Measurements from ENCODE around the gene ANGPTL8.

Gene ANGPTL8

DNA sequence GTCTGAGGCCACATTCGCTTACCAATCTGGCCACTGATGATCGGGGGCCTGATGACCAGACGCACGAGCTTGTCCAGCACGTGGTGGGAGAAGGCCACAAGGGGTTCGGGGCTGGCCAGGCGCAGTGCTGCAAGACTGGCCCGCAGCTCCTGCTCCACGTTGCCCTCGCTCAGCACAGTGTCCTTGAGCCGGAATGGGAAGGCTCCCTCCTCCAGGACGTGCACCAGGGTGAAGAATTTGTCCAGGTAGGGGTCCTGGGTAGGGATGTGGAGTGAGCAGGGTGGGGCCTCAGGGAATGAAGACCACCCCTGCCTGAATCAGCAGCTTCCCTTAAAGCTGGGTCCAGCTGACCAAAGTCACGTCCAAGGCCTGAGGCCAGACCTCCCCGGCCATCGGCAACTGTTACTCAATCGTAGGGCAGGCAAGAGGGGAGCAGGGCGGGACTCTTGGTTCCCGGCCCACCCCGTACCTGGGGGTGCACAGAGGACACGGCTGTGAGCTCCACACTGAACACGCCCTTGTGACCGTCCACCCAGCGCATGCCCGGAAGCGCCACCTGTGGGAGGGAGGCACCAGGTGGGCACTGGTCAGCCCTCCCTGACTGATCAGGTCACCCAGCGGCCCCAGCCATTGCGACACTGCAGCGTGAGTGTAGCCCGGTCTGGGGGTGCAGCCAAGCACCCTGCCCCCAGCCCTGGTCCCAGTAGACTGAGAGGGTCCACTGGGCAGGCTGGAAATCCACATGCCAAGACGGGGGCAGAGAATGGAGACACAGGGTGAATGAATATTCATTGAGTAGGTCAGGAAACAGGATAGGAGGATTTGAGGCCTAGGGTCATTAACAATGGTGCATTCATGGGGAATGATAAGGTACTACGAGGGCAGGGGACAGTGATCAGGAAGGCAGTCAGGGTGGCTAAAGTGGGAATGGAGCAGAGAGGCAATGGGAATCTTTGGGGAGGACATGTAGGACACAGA is 2.8 kb upstream of the ANGPTL8 start:
- DNase-seq (ENCODE audit: low spot score) = no peak

DNA sequence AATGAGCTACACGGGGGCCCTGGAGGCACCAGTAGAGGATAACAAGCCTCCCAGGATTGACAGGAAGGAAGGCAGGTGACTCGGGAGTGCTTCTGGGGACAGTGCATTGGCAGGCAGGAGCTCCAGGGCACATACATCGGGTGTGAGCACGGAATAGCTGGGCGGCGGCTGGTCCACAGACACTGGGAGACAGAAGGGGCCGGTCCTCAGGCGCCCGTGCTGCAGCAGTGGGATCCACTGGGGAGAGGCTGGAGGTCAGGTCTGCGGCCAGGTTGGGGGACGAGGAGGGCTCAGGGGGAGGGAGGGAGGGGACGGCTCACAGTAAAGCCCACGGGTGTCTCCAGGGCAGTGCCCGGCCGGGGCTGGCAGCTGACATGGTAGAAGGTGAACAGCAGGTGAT is 2.1 kb upstream of the ANGPTL8 start:
- DNase-seq (ENCODE audit: low spot score) = no peak

DNA sequence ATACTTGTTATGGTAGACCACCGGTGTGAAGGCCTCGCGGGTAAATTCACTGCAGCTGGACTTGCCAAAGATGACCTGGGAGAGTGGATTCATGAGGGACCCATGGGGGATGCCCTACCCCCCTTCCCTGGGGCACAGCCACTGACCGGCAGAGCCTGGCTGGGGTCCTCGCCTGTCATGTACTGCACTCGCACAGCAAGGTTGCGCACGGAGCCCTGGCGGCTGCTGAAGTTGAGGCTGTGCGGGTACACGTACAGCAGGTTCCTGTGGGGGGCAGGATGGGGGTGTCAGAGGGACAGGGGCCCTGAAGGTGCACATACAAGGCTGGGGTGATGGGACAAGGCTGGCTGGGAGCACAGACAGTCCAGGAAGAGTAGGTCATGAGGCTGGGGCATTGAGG is 1.4 kb upstream of the ANGPTL8 start:
- no peak for DNase-seq (ENCODE audit: low spot score)

DNA sequence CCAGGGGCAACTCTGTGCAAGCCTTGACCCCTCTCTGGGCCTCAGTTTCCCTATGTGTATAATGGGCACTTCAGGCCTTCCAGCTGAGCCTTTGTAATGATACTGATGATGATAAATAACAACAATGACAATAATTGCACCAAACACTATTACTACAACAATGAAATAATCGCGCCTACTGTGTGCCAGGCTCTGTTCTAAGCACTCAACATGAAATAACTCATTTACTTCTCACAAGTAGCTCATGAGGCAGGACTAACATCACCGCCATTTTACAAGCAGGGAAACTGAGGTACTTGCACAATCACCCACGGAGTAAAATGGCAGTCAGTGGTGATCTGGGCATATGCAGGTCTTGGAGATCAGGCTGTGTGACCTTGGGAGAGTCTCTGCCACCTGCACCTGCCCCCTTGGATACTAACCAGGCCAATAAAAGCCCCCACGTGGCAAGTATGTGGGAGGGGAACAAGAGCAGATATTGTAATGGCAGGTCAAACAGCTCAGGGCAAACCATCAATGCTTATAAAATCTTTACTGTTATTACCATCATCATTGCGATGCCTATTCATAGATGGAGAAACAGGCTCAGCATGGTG is 540 bp upstream of the ANGPTL8 start:
- DNase-seq (ENCODE audit: low spot score) = no peak

DNA sequence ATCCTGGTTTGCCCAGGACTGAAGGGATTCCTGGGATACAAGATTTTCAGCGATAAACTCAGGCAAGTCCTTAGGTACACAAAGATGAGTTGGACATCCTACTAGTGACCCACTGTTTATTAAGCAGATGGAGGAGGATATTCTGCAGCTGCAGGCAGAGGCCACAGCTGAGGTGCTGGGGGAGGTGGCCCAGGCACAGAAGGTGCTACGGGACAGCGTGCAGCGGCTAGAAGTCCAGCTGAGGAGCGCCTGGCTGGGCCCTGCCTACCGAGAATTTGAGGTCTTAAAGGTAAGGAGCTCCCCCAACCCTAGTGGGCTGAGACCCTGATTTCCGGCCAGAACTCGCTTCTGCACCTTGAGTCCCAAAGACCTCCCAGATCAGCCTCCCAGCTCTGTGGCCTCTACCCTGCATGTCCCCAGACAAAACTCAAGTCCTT is 607 bp downstream of the ANGPTL8 start:
- no peak for DNase-seq (ENCODE audit: low spot score)

DNA sequence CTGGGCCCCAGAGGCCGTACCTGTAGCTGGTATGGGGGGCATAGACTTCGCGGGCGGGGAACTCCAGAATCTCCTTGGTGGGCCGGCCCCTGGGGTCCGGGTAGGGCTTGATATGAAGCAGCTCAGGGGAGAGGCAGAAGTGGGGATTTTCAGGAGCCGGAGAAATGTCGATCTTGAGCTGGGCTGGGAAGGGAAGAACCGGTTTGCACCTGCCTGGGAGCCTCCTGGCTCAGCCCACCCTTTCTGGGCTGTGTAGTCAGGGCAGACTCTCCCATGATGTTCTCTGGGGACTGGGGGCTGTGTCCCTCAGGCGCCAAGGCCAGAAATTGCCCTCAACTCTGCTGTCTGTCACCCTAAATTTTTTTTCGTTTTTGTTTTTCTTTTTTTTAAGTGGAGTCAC is 2.6 kb downstream of the ANGPTL8 start:
- no peak for DNase-seq (ENCODE audit: low spot score)

DNA sequence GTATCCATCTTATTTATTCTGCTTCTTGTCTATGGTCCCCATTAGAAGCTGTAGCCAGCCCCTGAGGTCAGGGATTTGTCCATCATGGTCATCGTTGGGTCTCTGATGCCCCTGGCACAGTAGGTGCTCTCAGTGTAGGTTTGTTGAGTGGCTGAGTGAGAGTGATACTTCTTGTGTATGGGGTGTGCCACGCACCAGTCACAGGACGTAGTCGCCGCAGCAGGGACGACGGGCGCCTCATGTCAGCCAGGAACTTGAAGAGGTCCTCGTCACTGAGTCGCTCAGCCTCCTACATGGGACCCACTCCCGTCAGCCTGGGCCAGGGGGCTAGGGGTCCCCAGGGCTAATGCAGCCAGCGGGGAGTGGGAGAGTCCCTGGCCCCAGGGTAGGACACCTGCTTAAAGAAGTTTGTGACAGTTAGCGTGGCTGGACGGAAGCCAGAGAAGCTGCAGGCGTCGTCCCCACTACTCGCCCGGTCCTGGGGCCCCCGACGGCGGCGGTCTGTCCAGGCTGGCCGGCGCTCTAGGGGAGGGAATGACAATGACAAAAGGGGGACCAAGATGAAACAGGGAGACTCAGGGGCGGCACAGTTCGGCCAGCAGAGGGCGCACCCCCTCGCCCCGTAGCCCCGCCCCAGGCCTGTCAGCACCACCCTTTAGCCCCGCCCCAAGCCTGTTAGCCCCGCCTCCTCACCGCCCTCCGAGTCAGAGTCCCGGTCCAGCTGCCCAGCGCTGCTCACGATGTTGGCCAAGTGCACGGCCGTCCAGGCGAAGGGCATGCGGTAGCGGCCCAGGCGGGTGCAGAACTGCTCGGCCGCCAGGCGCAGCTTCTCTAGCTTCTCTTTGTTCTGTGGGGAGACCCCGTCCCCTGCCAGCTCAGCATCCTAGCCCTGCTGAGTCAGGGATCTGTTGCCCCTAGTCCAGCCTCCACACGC is 3.7 kb downstream of the ANGPTL8 start:
- DNase-seq (ENCODE audit: low spot score) = peak; percentile 86

DNA sequence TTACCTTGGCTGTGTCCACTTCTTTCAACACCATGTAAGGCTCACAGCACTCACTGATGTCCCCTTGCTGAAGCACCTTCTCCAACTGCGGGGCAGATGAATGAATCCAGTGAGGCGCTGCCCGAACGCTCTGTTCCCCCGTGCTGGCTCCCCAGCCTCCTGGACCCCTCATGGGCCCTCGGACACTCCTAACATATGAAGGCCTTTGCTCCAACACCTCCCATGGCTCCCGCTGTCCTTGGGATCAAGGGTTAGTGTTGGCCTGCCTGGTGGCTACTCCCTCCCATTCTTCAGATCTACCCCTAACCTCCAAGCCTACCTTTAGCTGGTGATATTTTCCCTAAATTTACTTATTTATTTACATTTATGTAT is 4.4 kb downstream of the ANGPTL8 start:
- no peak for DNase-seq (ENCODE audit: low spot score)

DNA sequence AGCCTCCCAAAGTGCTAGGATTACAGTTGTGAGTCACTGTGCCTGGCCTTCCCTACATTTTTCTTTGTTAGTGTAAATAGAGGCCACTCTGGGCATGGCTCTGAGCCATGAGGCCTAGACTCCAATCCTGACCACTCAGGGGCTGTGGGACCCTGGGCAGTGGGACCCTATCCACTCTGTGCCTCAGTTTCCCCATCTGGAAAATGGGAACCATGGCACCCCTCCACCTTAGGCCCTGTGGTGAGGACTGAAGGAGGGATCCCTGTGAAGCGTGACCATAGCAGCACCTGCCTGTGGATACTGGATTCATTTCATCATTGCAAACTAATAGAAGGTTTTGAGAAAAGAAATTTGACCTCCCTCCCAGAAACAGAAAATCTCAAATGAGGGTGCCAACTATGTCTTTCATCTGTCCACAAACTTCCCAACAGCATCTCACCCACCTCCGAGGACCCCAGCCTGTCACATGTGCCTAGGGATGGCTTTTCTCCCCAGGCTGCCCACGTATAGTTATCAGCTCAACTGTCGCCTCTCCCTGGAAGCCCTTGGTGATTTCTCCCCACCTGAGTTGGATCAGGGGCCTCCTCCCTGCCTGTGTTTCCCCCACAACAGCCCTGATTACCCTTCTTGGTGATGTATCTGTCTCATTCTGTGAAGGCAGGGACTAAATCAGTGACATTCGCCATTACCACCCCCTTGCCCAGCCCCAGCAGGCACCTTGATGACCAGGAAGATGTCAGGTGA is 5.6 kb downstream of the ANGPTL8 start:
- no peak for DNase-seq (ENCODE audit: low spot score)

DNA sequence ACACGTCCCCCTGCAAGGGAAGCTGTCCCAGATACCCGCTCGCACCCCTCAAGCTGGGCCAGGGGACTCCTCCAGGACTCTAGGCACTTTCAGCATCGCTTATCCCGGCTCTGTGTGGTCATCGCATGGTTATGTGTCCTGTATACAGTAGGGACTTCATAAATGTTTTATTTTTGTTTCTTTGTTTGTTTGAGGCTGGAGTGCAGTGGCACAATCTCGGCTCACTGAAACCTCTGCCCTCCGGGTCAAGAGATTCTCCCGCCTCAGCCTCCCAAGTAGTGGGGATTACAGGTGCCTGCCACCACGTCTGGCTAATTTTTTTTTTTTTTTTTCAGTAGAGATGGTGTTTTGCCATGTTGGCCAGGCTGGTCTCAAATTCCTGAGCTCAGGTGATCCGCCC is 7.5 kb downstream of the ANGPTL8 start:
- no peak for DNase-seq (ENCODE audit: low spot score)

DNA sequence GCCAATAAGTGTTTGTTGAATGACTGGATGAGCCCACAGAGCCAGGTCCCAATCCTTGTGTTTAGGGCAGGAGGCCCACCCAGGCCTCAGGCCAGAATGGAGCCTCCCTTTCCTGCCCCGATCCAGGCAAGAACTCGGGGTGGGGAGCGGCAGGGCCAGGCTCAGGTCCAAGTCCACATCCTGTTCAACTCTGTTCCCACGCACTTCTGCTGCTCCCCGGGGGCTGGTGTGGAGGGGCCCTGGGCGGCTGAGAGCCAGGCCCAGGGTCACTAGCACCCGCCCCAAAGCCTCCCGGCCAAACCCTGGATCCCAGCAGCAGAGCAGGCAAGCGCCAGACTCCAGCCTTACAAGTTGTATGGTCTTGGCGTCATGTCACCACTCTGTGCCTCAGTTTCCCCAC is 8.0 kb downstream of the ANGPTL8 start:
- DNase-seq (ENCODE audit: low spot score) = no peak

DNA sequence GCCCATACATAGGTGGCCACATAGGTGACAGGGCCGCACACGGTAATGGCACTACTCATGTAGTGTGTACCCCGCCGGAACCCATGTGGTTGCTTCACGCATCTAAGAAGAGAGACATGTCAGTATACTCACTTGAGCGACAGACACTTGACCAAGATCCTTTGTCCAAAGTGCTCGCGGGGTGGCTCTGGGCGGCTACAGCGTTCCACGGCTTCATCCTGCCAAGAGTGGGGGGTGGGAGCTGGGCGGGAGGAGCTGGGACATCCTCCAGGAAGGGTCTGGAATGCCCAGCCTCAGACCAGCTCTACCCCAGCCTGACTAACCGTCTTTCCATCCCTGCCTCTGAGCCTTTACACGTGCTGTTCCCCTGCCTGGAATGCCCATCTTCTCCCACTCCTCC is 8.5 kb downstream of the ANGPTL8 start:
- no peak for DNase-seq (ENCODE audit: low spot score)

DNA sequence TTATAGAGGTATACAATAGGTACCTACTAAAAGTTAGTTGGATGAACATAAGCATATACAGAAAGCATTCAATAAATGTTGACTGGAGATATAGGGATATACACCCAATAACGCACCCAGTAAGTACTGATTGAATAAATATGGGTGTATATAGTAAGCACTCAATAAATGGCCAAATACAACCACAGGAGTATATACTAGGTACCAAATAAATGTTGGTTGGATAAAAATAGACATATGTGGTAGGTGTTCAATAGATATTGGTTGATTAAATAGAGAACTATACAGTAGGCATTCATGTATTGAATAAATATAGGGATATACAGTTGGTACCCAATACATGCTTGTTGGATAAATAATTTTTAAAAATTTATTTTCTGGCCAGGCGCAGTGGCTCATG is 9.4 kb downstream of the ANGPTL8 start:
- no peak for DNase-seq (ENCODE audit: low spot score)

DNA sequence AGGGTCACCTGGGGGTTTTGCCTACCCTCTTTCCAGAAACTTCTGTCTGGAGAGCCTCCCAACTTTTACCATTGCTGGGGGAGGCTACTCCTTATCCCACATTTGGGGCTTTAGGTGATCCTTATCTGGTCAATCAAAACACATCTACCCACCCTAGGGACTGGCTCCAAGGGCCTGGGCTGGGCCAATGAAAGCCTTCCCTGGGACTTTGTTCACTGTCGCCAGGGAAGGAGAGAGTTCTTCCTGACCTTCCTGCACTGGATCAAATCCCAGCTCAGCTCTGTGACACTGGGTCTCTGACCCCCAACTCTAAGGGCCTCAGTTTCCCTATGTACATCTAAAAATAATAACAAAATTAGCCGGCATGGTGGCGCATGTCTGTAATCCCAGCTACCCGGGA is 11.8 kb downstream of the ANGPTL8 start:
- DNase-seq (ENCODE audit: low spot score) = no peak

DNA sequence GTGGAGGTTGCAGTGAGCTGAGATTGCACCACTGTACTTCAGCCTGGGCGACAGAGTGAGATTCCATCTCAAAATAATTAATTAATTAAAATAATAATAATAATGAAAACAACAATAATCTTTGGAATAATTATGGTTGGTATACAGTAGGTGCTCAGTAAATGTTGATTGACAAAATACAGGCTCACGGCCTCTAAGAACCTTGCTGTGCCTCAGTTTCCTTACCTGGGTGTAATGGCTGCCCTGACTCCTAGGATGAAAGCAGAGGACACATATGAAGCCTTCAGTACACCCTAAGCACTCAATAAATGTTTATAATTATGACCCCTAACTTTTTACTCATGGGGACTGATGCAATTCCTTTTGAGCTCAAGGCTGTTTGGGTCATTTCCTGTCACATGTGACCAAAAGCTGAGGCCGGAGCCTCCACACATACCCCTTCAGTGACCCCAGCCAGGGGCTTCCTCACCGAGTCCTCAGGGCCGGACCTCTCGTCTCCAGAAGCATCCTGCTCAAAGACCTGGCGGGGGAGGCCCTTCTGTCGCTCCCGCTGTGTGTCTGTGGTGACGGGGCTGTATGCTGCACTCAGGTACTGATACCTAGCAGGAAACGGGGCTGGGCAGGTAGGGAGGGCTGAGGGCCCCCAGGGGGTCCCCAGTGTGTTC is 12.4 kb downstream of the ANGPTL8 start:
- no peak for DNase-seq (ENCODE audit: low spot score)

DNA sequence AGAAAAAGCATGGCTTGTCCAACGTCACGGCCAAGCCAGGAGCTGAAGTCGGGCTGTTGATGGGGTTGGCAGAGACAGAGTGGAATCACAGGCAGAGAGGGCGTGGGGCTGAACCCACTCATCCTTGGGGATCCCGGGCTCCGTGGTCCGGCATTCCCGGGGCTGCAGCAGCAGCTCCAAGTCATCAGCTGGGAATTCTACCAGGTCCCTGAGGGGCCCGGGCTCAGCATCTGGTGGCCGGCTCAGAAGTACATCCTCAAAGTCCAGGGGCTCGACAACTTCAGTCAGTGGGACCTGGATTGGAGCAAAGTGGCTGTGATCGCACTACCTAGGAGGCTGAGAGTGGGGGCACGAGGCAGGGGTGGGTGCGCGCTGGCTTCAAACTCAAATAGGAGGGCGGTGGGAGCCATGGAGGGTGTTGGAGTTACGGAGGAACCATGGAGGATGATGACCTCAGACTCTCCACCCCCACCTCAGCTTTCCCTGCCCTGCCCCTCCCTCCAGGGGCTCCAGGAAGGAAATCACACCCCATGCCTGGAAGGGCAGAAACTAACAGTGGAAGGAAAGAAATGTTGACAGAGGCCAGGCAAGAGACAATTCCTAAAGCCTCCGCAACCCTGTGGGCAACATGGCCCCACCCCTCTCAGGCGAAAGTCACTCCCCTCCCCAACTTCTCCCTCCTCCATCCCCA is 13.4 kb downstream of the ANGPTL8 start:
- DNase-seq (ENCODE audit: low spot score) = no peak

DNA sequence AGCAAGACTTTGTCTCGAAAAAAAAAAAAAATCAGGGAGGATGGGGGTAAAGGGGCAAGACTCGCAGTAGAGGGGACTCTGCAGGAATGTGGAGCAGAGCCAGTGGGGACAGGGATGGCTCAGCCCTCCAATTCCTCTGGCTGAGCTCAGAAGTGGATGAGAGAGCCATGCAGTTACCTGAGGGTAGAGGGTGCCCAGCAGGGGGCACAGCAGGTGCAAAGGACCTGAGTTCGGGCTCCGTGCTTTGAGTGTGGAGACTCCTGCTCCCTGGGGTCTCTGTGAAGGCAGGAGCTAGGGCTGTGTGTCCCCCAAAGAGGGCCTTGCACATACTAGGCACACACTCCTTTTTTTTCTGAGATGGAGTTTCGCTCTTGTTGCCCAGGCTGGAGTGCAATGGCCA is 15.2 kb downstream of the ANGPTL8 start:
- no peak for DNase-seq (ENCODE audit: low spot score)

DNA sequence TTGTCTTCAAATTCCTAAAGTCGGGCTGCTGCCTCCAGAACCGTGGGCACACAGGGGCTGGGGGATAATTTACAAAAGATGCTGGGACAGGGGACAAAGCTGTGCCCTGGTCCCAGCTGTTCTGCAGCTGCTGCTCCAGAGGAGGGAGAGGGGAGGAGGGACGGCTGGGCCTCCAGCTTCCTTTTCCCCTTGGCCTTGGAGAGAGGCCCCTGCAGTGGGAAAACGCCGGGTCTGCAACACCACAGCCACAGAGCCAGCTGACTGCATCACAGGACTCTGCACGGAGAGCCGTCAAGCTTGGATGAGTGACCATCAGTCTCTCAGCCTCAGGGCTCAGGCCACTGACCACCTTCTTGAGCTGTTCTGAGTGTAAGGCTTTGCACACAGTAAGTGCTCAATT is 16.8 kb downstream of the ANGPTL8 start:
- DNase-seq (ENCODE audit: low spot score) = no peak

DNA sequence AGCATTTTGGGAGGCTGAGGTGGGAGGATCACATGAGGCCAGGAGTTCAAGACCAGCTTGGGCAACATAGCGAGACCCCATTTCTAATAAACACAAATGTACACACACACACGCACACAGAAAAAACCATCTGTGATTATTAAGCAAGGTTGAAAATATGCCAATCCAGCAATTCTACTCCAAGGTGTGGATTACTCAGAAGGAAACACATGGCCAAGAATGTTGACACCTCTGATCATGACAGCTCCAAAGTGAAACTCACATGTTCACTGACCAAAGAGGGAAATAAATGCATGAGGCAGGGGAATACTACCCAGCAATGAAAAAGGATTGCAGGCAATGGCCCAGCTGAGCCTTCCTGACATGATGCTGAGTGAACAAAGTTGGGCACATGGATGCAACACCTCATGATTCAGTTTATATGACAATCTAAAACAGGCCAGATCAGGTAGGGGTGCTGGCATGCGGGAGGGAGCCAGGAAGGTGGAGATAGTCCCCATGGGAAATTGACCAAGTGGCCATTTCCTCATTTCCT is 18.5 kb downstream of the ANGPTL8 start:
- no peak for DNase-seq (ENCODE audit: low spot score)

DNA sequence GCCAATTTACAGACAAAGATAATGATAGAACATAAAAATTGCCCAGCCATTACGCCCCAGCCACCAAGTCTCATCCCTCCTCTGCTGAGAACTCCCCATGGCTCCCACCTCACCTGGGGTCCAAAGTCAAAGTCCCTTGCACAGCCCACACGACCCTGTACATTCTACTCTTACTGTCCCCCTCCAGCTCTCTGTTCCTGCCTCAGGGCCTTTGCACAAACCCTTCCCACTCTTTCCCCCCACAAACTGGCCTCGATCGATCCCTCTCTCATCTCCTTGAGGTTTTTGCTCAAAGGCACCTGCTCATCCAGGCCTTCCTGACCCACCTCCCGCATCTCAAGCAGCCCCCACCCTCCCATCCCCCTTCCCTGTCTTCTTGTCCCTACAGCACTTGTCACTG is 21.6 kb downstream of the ANGPTL8 start:
- DNase-seq (ENCODE audit: low spot score) = no peak

All from pons (tissue), 1 donor.